CD4-positive, alpha-beta memory T cell (primary cell): ENCODE measurements around the gene SAMD1. TPM values are rescaled to one million over a fixed set of nuclear protein-coding genes. Genes with fewer than 3 reads are reported as not detected.

Experiments
- CTCF ChIA-PET: fragments of 350-600 bp; sonication (Branson Sonifier 250); formaldehyde crosslinking; loops from one replicate; lab custom pipeline; 2021; ENCODE audit warnings: inconsistent platforms; ENCODE audit not compliant: partially characterized antibody; lab: Charles Lee
- POLR2A ChIA-PET: fragments of 350-600 bp; sonication (Branson Sonifier 250); formaldehyde crosslinking; loops from one replicate; lab custom pipeline; 2021; ENCODE audit not compliant: partially characterized antibody; lab: Charles Lee
- DNase-seq, 5 donors: peaks; one replicate each; pipeline versions ENCODE4 v3.0.0 to v3.0.0-alpha.2; 2020 to 2022; ENCODE audit warnings: mixed read lengths in 1 of 5
- H3K27ac ChIP-seq: one replicate; pipeline ENCODE4 v1.7.0; 2013; ENCODE audit warnings: low read depth, low read length
- H3K27me3 ChIP-seq: 2 replicates; pipeline ENCODE4 v1.7.0; 2013; ENCODE audit warnings: mild to moderate bottlenecking, low read length, moderate library complexity; ENCODE audit not compliant: insufficient read depth
- H3K36me3 ChIP-seq: 2 replicates; pipeline ENCODE4 v1.7.0; 2013; ENCODE audit warnings: mild to moderate bottlenecking, low read length, moderate library complexity; ENCODE audit not compliant: insufficient read depth
- H3K4me1 ChIP-seq: 2 replicates; pipeline ENCODE4 v1.7.0; 2013; ENCODE audit warnings: mild to moderate bottlenecking, low read length, moderate library complexity; ENCODE audit not compliant: insufficient read depth
- H3K4me3 ChIP-seq, 2 donors: one replicate each; pipeline ENCODE4 v1.7.0; 2013; ENCODE audit warnings: low read length in 2 of 2, mild to moderate bottlenecking in 1 of 2
- H3K9me3 ChIP-seq, 2 donors: one replicate each; pipeline ENCODE4 v1.7.0; 2013; ENCODE audit warnings: low read length in 2 of 2, control low read depth in 1 of 2; ENCODE audit not compliant: control insufficient read depth in 1 of 2
- H3K27ac Mint-ChIP-seq, 7 donors: one replicate each; pipeline ENCODE4 v1.8.0; 2020 to 2021; ENCODE audit warnings: mixed read lengths in 7 of 7, mild to moderate bottlenecking in 6 of 7, inconsistent platforms in 3 of 7, moderate library complexity in 3 of 7
- H3K27me3 Mint-ChIP-seq, 2 donors: one replicate each; pipeline ENCODE4 v1.8.0; 2020 to 2021; ENCODE audit warnings: mixed read lengths in 2 of 2
- H3K36me3 Mint-ChIP-seq, 2 donors: one replicate each; pipeline ENCODE4 v1.8.0; 2020 to 2021; ENCODE audit warnings: mixed read lengths in 2 of 2, inconsistent platforms in 1 of 2, mild to moderate bottlenecking in 1 of 2
- H3K4me1 Mint-ChIP-seq, 4 donors: one replicate each; pipeline ENCODE4 v1.8.0; 2020 to 2021; ENCODE audit warnings: mixed read lengths in 4 of 4, mild to moderate bottlenecking in 1 of 4
- H3K4me3 Mint-ChIP-seq, 8 donors: one replicate each; pipeline ENCODE4 v1.8.0; 2020 to 2021; ENCODE audit warnings: mixed read lengths in 8 of 8, mild to moderate bottlenecking in 7 of 8, moderate library complexity in 6 of 8, inconsistent platforms in 3 of 8
- H3K9me3 Mint-ChIP-seq, 8 donors: one replicate each; pipeline ENCODE4 v1.8.0; 2020 to 2021; ENCODE audit warnings: mixed read lengths in 8 of 8, mild to moderate bottlenecking in 5 of 8, inconsistent platforms in 3 of 8, moderate library complexity in 1 of 8
- intact Hi-C: fragments of 100-400 bp; cut with micrococcal nuclease; formaldehyde crosslinking; loops from one replicate; pipeline ENCODE4 v1.15.1; 2023
- polyA plus RNA-seq, 2 donors: library from polyadenylated mRNA; unstranded; fragments of 300-500 nt; fragmentation: Illumina TruSeq; gene quantifications; one replicate each; pipeline ENCODE4 v1.2.3, GENCODE V29; 2021
- total RNA-seq, 2 experiments: library from RNA; stranded (reverse); gene quantifications; one replicate each; pipeline ENCODE4 v1.2.3, GENCODE V29; 2021

The SAMD1 gene
- total and polyA plus RNA-seq, 4 experiments from 2014 or later = 0.16 to 43.3 (median 19.5) TPM

DNA sequence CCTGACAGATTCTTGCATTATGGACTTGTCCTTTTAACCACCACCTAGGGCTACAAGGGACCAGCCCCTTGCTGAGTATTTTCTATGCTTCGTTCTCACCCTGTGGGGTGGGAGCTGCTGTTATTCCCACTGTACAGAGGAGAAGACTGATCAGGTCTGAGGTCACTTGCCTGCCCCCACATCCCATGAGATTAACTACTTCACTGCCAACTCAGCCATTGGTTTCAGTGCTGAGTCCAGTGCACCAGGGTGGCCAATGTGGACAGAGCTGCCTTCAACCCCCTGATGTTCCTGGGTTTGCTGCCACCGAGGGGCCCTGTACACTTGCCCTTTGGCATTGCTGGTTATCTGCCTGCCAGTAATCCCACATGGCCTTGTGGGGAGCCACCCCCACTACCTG, 20.1 kb upstream of the SAMD1 start:
- peaks cover 23% of the 10 kb centered on the region for H3K4me1 ChIP-seq
- CTCF ChIA-PET = no interaction called here
- no peak for DNase-seq
- peaks cover 9 to 39% (median 19%) of the 10 kb centered on the region in 4 donors for H3K4me1 Mint-ChIP-seq
- H3K27ac Mint-ChIP-seq = peak overlapping the region in 4 of 7 donors; percentile 42 to 68 (median 60)
- no peaks in the 10 kb centered on the region for H3K9me3 ChIP-seq
- POLR2A ChIA-PET = no interaction called here
- H3K9me3 Mint-ChIP-seq = peaks cover 0 to 2% (median 0%) of the 10 kb centered on the region in 8 donors
- no peak overlapping the region for H3K4me3 ChIP-seq
- intact Hi-C loops = no loop called here
- no peak overlapping the region for H3K4me3 Mint-ChIP-seq
- no peaks in the 10 kb centered on the region for H3K27me3 Mint-ChIP-seq
- no peak overlapping the region for H3K27ac ChIP-seq
- H3K36me3 ChIP-seq = no peaks in the 10 kb centered on the region
- H3K27me3 ChIP-seq = no peaks in the 10 kb centered on the region
- peaks cover 4 to 10% of the 10 kb centered on the region in 2 donors for H3K36me3 Mint-ChIP-seq

DNA sequence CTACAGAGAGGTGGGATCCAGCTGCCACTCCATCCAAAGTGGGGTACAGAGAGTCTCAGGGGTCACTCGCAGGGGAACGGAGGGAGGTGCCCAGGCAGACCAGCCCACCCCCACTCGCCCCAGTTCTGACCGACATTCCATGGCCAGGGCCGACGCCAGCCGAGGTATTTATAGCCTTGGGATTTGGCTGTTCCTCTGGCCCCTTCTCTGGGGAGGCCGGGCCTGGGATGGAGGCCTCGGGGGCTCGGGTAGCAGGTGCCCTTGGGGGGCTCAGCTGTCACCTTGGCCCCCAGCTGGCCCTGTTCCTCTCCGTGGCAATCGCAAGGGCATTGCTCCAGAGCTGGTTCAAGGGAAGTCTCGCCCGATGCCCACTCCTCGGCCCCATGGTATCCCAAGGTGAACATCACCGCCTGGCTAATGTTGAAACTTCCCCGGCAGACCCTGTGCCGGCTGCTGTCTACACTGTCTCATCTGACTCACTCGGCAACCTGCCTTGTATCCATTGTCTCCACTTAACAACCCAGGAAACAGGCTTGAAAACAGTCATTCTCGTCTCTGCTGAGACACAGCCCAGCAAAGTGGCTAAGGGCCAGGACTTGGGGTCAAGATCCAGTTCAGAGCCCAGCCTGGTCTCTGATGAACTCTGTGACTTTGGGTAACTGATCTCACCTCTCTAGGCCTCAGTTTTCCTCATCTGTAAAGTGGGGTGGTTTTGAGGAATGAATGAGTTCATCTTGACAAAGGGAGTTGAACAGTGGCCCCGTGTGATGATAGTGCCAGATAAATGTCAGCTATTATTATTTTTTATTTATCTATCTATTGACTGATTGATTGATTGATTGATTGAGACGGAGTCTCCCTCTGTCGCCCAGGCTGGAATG, 17.3 kb upstream of the SAMD1 start:
- H3K27me3 ChIP-seq = no peaks in the 10 kb centered on the region
- ChIA-PET CTCF (interaction anchor here (1.1 kb wide), 1 partner anchor 9 kb away, joined by 3 read pairs; no protein-coding TSS in a partner anchor), POLR2A (no interaction called here)
- peaks cover 10% of the 10 kb centered on the region for H3K4me1 ChIP-seq
- no peak overlapping the region for H3K4me3 ChIP-seq
- H3K36me3 ChIP-seq = peaks cover 1% of the 10 kb centered on the region
- Mint-ChIP-seq H3K27ac (peak overlapping the region in 1 of 7 donors; percentile 52), H3K9me3 (no peaks in the 10 kb centered on the region), H3K27me3 (no peaks in the 10 kb centered on the region), H3K4me1 (peaks cover 1 to 16% (median 5%) of the 10 kb centered on the region in 4 donors), H3K4me3 (no peak overlapping the region), H3K36me3 (peaks cover 4 to 15% of the 10 kb centered on the region in 2 donors)
- intact Hi-C loops = no loop called here
- DNase-seq = no peak
- H3K9me3 ChIP-seq = no peaks in the 10 kb centered on the region
- H3K27ac ChIP-seq = no peak overlapping the region

DNA sequence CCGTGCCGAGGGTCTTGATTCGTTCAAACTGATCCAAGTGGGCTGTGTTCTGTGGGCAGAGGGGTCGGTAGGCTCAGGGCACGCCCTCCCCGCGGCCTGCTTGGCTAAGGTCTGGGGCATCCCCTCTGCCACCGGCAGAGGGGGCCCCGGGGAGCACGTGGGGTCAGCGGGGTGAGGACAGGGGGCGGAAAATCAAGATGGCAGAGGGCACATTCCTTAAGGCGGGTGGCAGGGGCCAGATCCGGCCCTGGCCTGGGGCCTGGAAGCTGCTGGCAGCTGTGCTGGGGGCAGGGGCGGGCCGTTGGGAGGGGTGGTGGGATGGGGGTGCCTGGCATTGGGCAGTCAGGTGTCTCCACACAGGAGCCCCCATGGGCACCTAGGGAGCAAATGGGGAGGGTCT, 16.3 kb upstream of the SAMD1 start:
- Histone ChIP-seq H3K27ac (no peak overlapping the region), H3K9me3 (no peaks in the 10 kb centered on the region), H3K4me3 (no peak overlapping the region), H3K27me3 (no peaks in the 10 kb centered on the region), H3K4me1 (peaks cover 3% of the 10 kb centered on the region), H3K36me3 (peaks cover 10% of the 10 kb centered on the region)
- intact Hi-C loops = no loop called here
- H3K27me3 Mint-ChIP-seq = no peaks in the 10 kb centered on the region
- no peak overlapping the region for H3K27ac Mint-ChIP-seq
- ChIA-PET POLR2A (no interaction called here), CTCF (no interaction called here)
- no peaks in the 10 kb centered on the region for H3K9me3 Mint-ChIP-seq
- peaks cover 4 to 15% of the 10 kb centered on the region in 2 donors for H3K36me3 Mint-ChIP-seq
- no peak overlapping the region for H3K4me3 Mint-ChIP-seq
- DNase-seq = no peak
- peaks cover 1 to 8% (median 4%) of the 10 kb centered on the region in 4 donors for H3K4me1 Mint-ChIP-seq

DNA sequence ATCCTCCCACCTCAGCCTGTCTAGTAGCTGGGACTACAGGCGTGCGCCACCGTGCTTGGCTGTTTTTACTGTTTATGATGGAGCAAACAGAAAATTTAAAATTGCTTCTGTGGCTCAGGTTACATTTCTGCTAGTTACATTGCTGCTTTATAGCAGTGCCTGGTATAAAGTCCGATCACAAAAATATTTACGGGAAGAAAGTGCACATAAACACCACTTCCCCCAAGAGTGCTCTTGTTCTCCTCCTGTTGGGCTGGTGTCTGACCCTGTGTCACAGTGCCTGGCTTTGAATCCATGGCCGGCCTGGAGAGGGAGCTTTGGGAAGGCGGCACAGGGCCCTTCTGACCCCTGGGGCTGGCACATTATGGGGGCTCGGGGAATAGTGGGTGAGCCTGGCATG, 15.1 kb upstream of the SAMD1 start:
- peaks cover 18% of the 10 kb centered on the region for H3K36me3 ChIP-seq
- intact Hi-C loops = no loop called here
- ChIA-PET CTCF (no interaction called here), POLR2A (interaction anchor here (0.6 kb wide), 1 partner anchor 300 kb away, joined by 3 read pairs; no protein-coding TSS in a partner anchor)
- peaks cover 0 to 3% (median 1%) of the 10 kb centered on the region in 4 donors for H3K4me1 Mint-ChIP-seq
- H3K9me3 ChIP-seq = no peaks in the 10 kb centered on the region
- no peak for DNase-seq
- H3K36me3 Mint-ChIP-seq = peaks cover 6 to 19% of the 10 kb centered on the region in 2 donors
- H3K27ac Mint-ChIP-seq = no peak overlapping the region
- H3K4me1 ChIP-seq = no peaks in the 10 kb centered on the region
- no peaks in the 10 kb centered on the region for H3K27me3 ChIP-seq
- H3K27me3 Mint-ChIP-seq = no peaks in the 10 kb centered on the region
- no peak overlapping the region for H3K27ac ChIP-seq
- H3K9me3 Mint-ChIP-seq = no peaks in the 10 kb centered on the region
- H3K4me3 ChIP-seq = no peak overlapping the region
- no peak overlapping the region for H3K4me3 Mint-ChIP-seq

DNA sequence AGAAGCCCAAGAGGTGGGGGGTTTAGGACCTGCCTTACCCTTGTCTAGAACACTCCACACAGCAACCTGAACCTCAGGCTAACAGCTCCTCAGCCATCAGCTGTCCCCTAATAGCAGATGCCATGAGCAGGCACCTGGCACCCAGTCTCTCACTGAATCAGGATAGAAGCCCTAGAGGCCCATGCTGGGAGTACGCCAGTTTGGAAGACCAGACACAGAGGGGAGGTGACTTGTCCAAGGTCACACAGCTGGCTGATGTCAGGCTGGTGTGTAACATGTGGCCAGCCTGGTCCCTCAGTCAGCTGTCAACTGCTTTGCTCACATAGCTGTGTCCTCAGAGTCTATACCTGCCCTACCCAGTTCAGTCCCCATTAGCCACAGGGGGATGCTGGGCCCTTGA, 12.8 kb upstream of the SAMD1 start:
- ChIA-PET POLR2A (interaction anchor here (1.1 to 2.2 kb wide), 3 partner anchors 10 to 33 kb away, joined by 5 to 7 read pairs (median 6); partner anchors contain the start of genes ASF1B and PRKACA), CTCF (interaction anchor here (1.3 to 2.6 kb wide), 2 partner anchors 11 to 32 kb away, joined by 5 to 9 read pairs; no protein-coding TSS in a partner anchor)
- intact Hi-C loops = no loop called here
- H3K36me3 Mint-ChIP-seq = peaks cover 7 to 21% of the 10 kb centered on the region in 2 donors
- H3K27ac Mint-ChIP-seq = no peak overlapping the region
- no peaks in the 10 kb centered on the region for H3K9me3 Mint-ChIP-seq
- peaks cover 0 to 1% (median 0%) of the 10 kb centered on the region in 4 donors for H3K4me1 Mint-ChIP-seq
- Histone ChIP-seq H3K27ac (no peak overlapping the region), H3K9me3 (no peaks in the 10 kb centered on the region), H3K27me3 (no peaks in the 10 kb centered on the region), H3K36me3 (peaks cover 22% of the 10 kb centered on the region), H3K4me1 (no peaks in the 10 kb centered on the region), H3K4me3 (no peak overlapping the region)
- H3K4me3 Mint-ChIP-seq = no peak overlapping the region
- H3K27me3 Mint-ChIP-seq = no peaks in the 10 kb centered on the region
- DNase-seq = no peak

DNA sequence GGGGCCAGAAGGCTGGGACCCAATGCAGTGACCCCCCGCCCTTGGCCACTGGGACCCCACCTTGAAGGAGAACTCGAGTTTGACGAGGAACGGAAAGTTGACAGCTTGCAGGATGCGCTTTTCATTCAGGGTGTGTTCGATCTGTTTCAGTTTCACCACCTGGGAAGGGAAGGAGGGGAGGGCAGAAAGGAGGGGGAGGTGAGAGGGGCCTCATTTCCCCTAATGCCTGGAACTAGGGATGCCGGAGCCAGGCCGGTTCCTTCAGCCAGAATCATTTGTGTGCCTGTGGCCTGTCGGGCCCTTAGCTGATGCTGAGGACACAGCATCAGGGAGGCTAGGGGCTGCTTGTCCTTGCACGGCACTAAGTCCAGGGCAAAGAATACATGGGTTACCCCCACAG, 12.2 kb upstream of the SAMD1 start:
- ChIA-PET CTCF (interaction anchor here (2.6 kb wide), 1 partner anchor 12 kb away, joined by 9 read pairs; no protein-coding TSS in a partner anchor), POLR2A (interaction anchor here (1.0 to 2.2 kb wide), 5 partner anchors 9 to 47 kb away, joined by 3 to 7 read pairs (median 5); partner anchors contain the start of genes ASF1B and PRKACA)
- no peak overlapping the region for H3K4me3 Mint-ChIP-seq
- no peak for DNase-seq
- no peaks in the 10 kb centered on the region for H3K9me3 Mint-ChIP-seq
- H3K36me3 Mint-ChIP-seq = peaks cover 5 to 22% of the 10 kb centered on the region in 2 donors
- intact Hi-C loops = no loop called here
- no peaks in the 10 kb centered on the region for H3K9me3 ChIP-seq
- H3K4me3 ChIP-seq = no peak overlapping the region
- no peaks in the 10 kb centered on the region for H3K27me3 ChIP-seq
- no peaks in the 10 kb centered on the region for H3K27me3 Mint-ChIP-seq
- peaks cover 23% of the 10 kb centered on the region for H3K36me3 ChIP-seq
- no peaks in the 10 kb centered on the region for H3K4me1 Mint-ChIP-seq
- H3K27ac ChIP-seq = no peak overlapping the region
- H3K27ac Mint-ChIP-seq = no peak overlapping the region
- no peaks in the 10 kb centered on the region for H3K4me1 ChIP-seq

DNA sequence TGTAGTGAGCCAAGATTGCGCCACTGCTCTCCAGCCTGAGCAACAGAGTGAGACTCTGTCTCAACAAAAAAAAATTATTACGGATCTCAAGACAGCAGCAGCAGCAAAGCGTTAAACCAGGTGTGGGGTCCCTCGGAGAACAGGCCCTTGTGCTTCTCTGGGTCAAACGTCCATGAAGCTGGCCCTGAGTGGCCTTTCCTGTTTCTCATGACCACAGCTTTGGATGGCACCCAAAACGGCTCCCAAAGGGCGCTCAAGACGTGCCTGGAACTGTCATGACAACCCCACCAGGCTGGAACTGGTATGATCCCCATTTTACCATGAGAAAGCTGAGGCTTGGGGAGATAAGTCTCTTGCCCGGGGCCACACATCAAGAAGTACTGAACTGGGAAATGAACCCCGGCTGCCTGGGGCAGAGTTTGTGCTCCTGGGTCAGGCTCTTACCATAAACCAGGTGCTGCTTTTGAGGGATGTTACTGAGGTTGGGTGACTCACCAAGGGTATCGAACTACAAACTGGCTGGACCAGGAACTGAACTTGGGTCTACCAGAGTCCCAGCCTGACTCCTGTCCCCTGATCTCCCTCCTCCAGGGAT, 11.6 kb upstream of the SAMD1 start:
- Mint-ChIP-seq H3K27ac (no peak overlapping the region), H3K9me3 (no peaks in the 10 kb centered on the region), H3K27me3 (no peaks in the 10 kb centered on the region), H3K36me3 (peaks cover 8 to 23% of the 10 kb centered on the region in 2 donors), H3K4me3 (no peak overlapping the region), H3K4me1 (no peaks in the 10 kb centered on the region)
- peaks cover 27% of the 10 kb centered on the region for H3K36me3 ChIP-seq
- no peak for DNase-seq
- no peaks in the 10 kb centered on the region for H3K27me3 ChIP-seq
- intact Hi-C loops = no loop called here
- no peak overlapping the region for H3K4me3 ChIP-seq
- no peak overlapping the region for H3K27ac ChIP-seq
- ChIA-PET POLR2A (interaction anchor here (1.0 to 2.2 kb wide), 4 partner anchors 8 to 47 kb away, joined by 3 to 7 read pairs (median 4); partner anchors contain the start of gene ASF1B), CTCF (interaction anchor here (0.6 to 2.6 kb wide), 2 partner anchors 12 to 141 kb away, joined by 3 to 9 read pairs; no protein-coding TSS in a partner anchor)
- no peaks in the 10 kb centered on the region for H3K9me3 ChIP-seq
- no peaks in the 10 kb centered on the region for H3K4me1 ChIP-seq
